Activated gamma-delta T cell treated with Interleukin-2 at 50 U/mL for 16 hours (primary cell): ENCODE measurements around the gene GSTK1.
"Not testable (repeated sequence)": the region's sequence is repeated elsewhere in the genome, so short reads cannot be mapped to it uniquely, and the experiment has no call there.

ENCODE experiments used
- DNase-seq: peaks from one replicate; pipeline ENCODE4 v3.0.0-alpha.2; 2020

Gene GSTK1

GRCh38 chr7:143263266-143264195 lies at the start of gene GSTK1:
TSS of gene GSTK1 (plus strand) at chr7:143263441. CDS start at chr7:143263514, 73 bp downstream.
- peak; percentile 78 for DNase-seq

- DNase-seq, result not testable (repeated sequence)
Observed at GRCh38 chr7:143213478-143213877, 49.8 kb upstream of the GSTK1 start.

- DNase-seq, result peak; percentile 59
Observed at GRCh38 chr7:143214789-143215679, 48.2 kb upstream of the GSTK1 start.

- DNase-seq, result no peak
Observed at GRCh38 chr7:143216151-143216550, 47.1 kb upstream of the GSTK1 start.

- DNase-seq, result no peak
Observed at GRCh38 chr7:143216686-143217085, 46.6 kb upstream of the GSTK1 start.

GRCh38 chr7:143217806-143218205 lies 45.4 kb upstream of the GSTK1 start:
- no peak for DNase-seq

GRCh38 chr7:143221286-143221685 lies 42.0 kb upstream of the GSTK1 start:
- no peak for DNase-seq

- no peak for DNase-seq
Observed at GRCh38 chr7:143221737-143222136, 41.5 kb upstream of the GSTK1 start, which contains the start of gene TAS2R40. TSS of gene TAS2R40 (plus strand) at chr7:143222037. CDS start at chr7:143222079, 42 bp downstream.

- DNase-seq, result no peak
Observed at GRCh38 chr7:143222782-143223181, 40.5 kb upstream of the GSTK1 start.

- no peak for DNase-seq
Observed at GRCh38 chr7:143223784-143224183, 39.5 kb upstream of the GSTK1 start.

- DNase-seq, result no peak
Observed at GRCh38 chr7:143225047-143225446, 38.2 kb upstream of the GSTK1 start.

GRCh38 chr7:143227806-143228205 lies 35.4 kb upstream of the GSTK1 start:
- DNase-seq, result no peak

GRCh38 chr7:143229054-143229790 lies 34.0 kb upstream of the GSTK1 start:
- no peak for DNase-seq

- no peak for DNase-seq
Observed at GRCh38 chr7:143230602-143231457, 32.4 kb upstream of the GSTK1 start.

GRCh38 chr7:143233816-143234532 lies 29.3 kb upstream of the GSTK1 start:
- no peak for DNase-seq

- DNase-seq, result no peak
Observed at GRCh38 chr7:143234533-143234875, 28.7 kb upstream of the GSTK1 start.

- DNase-seq, result no peak
Observed at GRCh38 chr7:143235561-143235960, 27.7 kb upstream of the GSTK1 start.

GRCh38 chr7:143236408-143236990 lies 26.7 kb upstream of the GSTK1 start:
- DNase-seq, result no peak

GRCh38 chr7:143237366-143237765 lies 25.9 kb upstream of the GSTK1 start:
- DNase-seq, result no peak

- no peak for DNase-seq
Observed at GRCh38 chr7:143238289-143238980, 24.8 kb upstream of the GSTK1 start.
